HEK293 (cell line): ENCODE data around the gene DOCK1.

Experiments
- CTCF ChIA-PET: fragments of 350-600 bp; formaldehyde crosslinking; extraction: SDS; loops from one replicate; lab custom pipeline; 2021; ENCODE audit warnings: antibody characterized with exemption; lab: Yijun Ruan, JAX
- POLR2A ChIA-PET: fragments of 300-600 bp; formaldehyde crosslinking; extraction: SDS; loops from one replicate; lab custom pipeline; 2020; ENCODE audit warnings: antibody characterized with exemption, inconsistent platforms; lab: Yijun Ruan, JAX
- H3K27ac ChIP-seq: fragments of 200-500 bp; sonication (Bioruptor generic); 2 replicates; pipeline ENCODE4 v1.5.1; 2014; ENCODE audit warnings: low read depth, low read length, control low read depth, inconsistent platforms; ENCODE audit errors: extremely low read depth
- H3K36me3 ChIP-seq, 2 experiments: fragments of 200-500 bp in 1 of 2; sonication (Bioruptor generic) in 1 of 2; 1 replicate in 1 of 2; 2 replicates in 1 of 2; pipeline ENCODE4 v1.5.1; 2014 to 2017; ENCODE audit warnings: inconsistent platforms in 2 of 2, low read length in 2 of 2; ENCODE audit not compliant: control insufficient read depth in 2 of 2, insufficient read depth in 1 of 2
- H3K4me1 ChIP-seq: fragments of 200-500 bp; sonication (Bioruptor generic); 2 replicates; pipeline ENCODE4 v1.5.1; 2014; ENCODE audit warnings: mild to moderate bottlenecking, low read length, inconsistent platforms; ENCODE audit not compliant: control insufficient read depth, insufficient read depth
- H3K4me3 ChIP-seq: 2 replicates; pipeline ENCODE4 v1.5.1; 2011; ENCODE audit warnings: low read depth, mild to moderate bottlenecking, control low read depth, low read length, moderate library complexity
- H3K9me3 ChIP-seq: fragments of 200-500 bp; sonication (Bioruptor generic); 2 replicates; pipeline ENCODE4 v1.5.1; 2014; ENCODE audit warnings: low read depth, low read length, inconsistent platforms; ENCODE audit not compliant: control insufficient read depth, insufficient read depth
- KLF7 ChIP-seq: fragments of 450-650 bp; formaldehyde crosslinking; IDR thresholded peaks from 2 replicates; pipeline ENCODE4 v1.5.1; 2016; ENCODE audit warnings: missing biosample characterization, missing genetic modification characterization, borderline replicate concordance
- KLF8 ChIP-seq: fragments of 450-650 bp; formaldehyde crosslinking; IDR thresholded peaks from 2 replicates; pipeline ENCODE4 v1.5.1; 2016; ENCODE audit warnings: missing biosample characterization, missing genetic modification characterization
- REST ChIP-seq: fragments of 450-650 bp; formaldehyde crosslinking; IDR thresholded peaks from 2 replicates; pipeline ENCODE4 v1.5.1; 2016; ENCODE audit warnings: missing biosample characterization, missing genetic modification characterization
- ZFP37 ChIP-seq: fragments of 450-650 bp; formaldehyde crosslinking; IDR thresholded peaks from 2 replicates; pipeline ENCODE4 v1.5.1; 2016; ENCODE audit warnings: missing biosample characterization, missing genetic modification characterization
- ZIC2 ChIP-seq: fragments of 450-650 bp; formaldehyde crosslinking; IDR thresholded peaks from 2 replicates; pipeline ENCODE4 v1.5.1; 2016; ENCODE audit warnings: missing biosample characterization, missing genetic modification characterization
- ZNF138 ChIP-seq: fragments of 450-650 bp; formaldehyde crosslinking; IDR thresholded peaks from 2 replicates; pipeline ENCODE4 v1.5.1; 2016; ENCODE audit warnings: missing biosample characterization, missing genetic modification characterization, borderline replicate concordance
- ZNF169 ChIP-seq: fragments of 450-650 bp; formaldehyde crosslinking; IDR thresholded peaks from 2 replicates; pipeline ENCODE4 v1.5.1; 2016; ENCODE audit warnings: missing biosample characterization, missing genetic modification characterization
- ZNF211 ChIP-seq: fragments of 450-650 bp; formaldehyde crosslinking; IDR thresholded peaks from 2 replicates; pipeline ENCODE4 v1.5.1; 2016; ENCODE audit warnings: low read depth, missing biosample characterization, missing genetic modification characterization
- ZNF280C ChIP-seq: fragments of 450-650 bp; formaldehyde crosslinking; IDR thresholded peaks from 2 replicates; pipeline ENCODE4 v1.5.1; 2016; ENCODE audit warnings: missing biosample characterization, missing genetic modification characterization
- ZNF362 ChIP-seq: fragments of 450-650 bp; formaldehyde crosslinking; IDR thresholded peaks from 2 replicates; pipeline ENCODE4 v1.5.1; 2016; ENCODE audit warnings: missing biosample characterization, missing genetic modification characterization
- ZNF629 ChIP-seq: fragments of 450-650 bp; formaldehyde crosslinking; IDR thresholded peaks from 2 replicates; pipeline ENCODE4 v1.5.1; 2017; ENCODE audit warnings: missing biosample characterization, missing genetic modification characterization
- ZNF660 ChIP-seq: fragments of 450-650 bp; IDR thresholded peaks from 2 replicates; pipeline ENCODE4 v1.5.1; 2018; ENCODE audit warnings: missing biosample characterization, mild to moderate bottlenecking, missing genetic modification characterization
- ZSCAN4 ChIP-seq: fragments of 450-650 bp; formaldehyde crosslinking; IDR thresholded peaks from 2 replicates; pipeline ENCODE4 v1.5.1; 2017; ENCODE audit warnings: missing biosample characterization, missing genetic modification characterization

Gene DOCK1

GRCh38 chr10:127392351-127393235 is 487.4 kb downstream of the DOCK1 start:
- TF ChIP-seq ZFP37 (tag by site-specific recombination): no peak
- no peak for TF ChIP-seq ZNF138
- TF ChIP-seq REST: no peak
- no peak for TF ChIP-seq ZNF211 (tag by site-specific recombination)
- TF ChIP-seq KLF7 (tag by site-specific recombination): no peak
- TF ChIP-seq ZNF660 (tag by site-specific recombination): no peak
- TF ChIP-seq ZNF169 (tag by site-specific recombination): no peak
- TF ChIP-seq, all 188 proteins: peak for 0
- ChIA-PET POLR2A (no interaction called here), CTCF (no interaction called here)
- no peaks in the 10 kb centered on the region for H3K36me3 ChIP-seq
- no peaks in the 10 kb centered on the region for H3K9me3 ChIP-seq
- H3K27ac ChIP-seq: no peak overlapping the region
- no peaks in the 10 kb centered on the region for H3K4me1 ChIP-seq
- H3K4me3 ChIP-seq: no peak overlapping the region

- Histone ChIP-seq H3K4me3 (no peak overlapping the region), H3K27ac (no peak overlapping the region), H3K36me3 (no peaks in the 10 kb centered on the region), H3K9me3 (no peaks in the 10 kb centered on the region), H3K4me1 (no peaks in the 10 kb centered on the region; the same call in 1 of the 2 replicates)
- CTCF ChIA-PET: interaction anchor here (0.7 kb wide), 1 partner anchor 1323 kb away, joined by 3 read pairs; no protein-coding TSS in a partner anchor
- TF ChIP-seq KLF8 (tag by site-specific recombination) (no peak), ZNF362 (tag by site-specific recombination) (no peak), ZSCAN4 (tag by site-specific recombination) (no peak), ZNF280C (tag by site-specific recombination) (no peak), ZIC2 (no peak), ZNF629 (tag by site-specific recombination) (no peak)
- POLR2A ChIA-PET: no interaction called here
Observed at GRCh38 chr10:127398140-127398970, 493.1 kb downstream of the DOCK1 start.
